Measurements from ENCODE around the gene NOL9.

NOL9 gene

DNA sequence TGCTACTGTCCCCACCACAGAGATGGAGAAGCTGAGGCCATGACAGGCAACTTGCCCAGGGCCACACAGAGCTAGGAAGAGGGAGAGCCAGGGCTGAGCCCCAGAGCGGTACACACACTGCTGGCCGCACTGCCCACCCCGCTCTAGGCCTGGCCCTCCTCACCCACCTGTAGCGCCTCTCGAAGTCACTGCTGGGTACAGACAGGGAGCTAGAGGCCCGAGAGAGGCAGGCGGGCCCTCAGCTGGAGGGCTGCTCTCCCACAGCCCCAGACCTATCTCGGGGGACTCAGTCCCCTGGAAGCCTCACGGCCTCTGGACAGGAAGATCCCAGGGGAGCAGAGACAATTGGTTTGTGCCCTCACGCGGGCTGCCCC, 45.5 kb downstream of the NOL9 start:
- no peak for TF ChIP-seq ZFX (IDR thresholded peaks at IDR 0.05)
- H3K27ac ChIP-seq = no peak overlapping the region

DNA sequence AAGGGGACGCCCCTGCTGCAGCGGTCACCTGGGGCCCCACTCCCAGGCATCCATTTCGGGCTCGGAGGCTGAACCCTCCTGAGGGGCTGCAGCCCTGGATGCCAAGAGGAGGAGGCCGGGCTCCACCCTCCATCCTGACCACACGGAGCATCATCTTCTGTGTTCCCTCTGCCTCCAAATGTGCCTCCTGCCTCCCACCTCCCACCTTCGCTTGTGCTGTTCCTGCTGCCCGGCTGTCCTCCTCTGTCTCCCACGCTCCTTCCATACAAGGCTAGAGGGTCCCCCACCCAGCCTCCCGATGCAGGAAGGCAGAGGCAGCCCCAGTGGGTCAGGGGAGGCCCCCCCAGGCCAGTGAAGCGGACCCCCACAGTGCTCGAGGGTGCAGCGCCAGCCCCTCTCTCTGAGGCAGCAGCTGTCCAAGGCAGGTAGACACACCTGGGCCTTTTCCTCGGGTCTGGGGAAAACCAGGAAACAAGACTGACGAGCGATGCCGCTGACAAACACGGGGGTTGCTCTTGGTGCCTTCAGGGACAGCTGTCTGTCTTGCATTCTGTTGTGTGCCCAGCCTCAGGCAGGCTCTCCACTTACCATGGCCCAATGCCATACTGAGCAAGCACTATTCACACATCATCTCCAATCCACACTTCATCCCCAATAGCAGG, 46.0 kb downstream of the NOL9 start:
- TF ChIP-seq, protein P1, sequence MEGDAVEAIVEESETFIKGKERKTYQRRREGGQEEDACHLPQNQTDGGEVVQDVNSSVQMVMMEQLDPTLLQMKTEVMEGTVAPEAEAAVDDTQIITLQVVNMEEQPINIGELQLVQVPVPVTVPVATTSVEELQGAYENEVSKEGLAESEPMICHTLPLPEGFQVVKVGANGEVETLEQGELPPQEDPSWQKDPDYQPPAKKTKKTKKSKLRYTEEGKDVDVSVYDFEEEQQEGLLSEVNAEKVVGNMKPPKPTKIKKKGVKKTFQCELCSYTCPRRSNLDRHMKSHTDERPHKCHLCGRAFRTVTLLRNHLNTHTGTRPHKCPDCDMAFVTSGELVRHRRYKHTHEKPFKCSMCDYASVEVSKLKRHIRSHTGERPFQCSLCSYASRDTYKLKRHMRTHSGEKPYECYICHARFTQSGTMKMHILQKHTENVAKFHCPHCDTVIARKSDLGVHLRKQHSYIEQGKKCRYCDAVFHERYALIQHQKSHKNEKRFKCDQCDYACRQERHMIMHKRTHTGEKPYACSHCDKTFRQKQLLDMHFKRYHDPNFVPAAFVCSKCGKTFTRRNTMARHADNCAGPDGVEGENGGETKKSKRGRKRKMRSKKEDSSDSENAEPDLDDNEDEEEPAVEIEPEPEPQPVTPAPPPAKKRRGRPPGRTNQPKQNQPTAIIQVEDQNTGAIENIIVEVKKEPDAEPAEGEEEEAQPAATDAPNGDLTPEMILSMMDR (conservative IDR thresholded peaks at IDR 0.05) = no peak
- no peak overlapping the region for H3K27ac ChIP-seq

DNA sequence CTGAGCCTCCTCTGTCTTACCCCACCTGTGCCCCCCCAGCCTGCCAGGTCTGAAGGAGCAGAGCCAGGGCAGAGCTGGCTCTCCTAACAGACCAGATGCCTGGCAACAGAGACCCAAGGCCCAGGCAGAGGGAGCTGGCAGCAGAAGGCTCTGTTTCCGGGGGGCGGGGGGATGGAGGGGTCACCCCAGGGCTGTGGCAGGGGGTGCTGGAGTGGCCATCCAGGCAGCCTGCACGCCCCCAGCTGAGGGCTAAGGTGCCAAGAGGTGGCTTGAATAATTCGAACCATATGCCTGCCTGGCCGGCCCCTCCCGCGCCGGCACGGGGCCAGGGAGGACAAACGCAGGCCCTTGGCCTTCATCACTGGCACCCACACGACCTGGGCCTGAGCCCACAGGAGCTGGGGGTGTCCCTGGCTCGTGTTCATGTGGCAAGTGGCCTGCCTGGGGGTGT, 46.8 kb downstream of the NOL9 start:
- no peak overlapping the region for H3K27ac ChIP-seq
- no peak for TF ChIP-seq ZFX (IDR thresholded peaks at IDR 0.05)
- TF ChIP-seq, protein P1 (conservative IDR thresholded peaks at IDR 0.05) = no peak

DNA sequence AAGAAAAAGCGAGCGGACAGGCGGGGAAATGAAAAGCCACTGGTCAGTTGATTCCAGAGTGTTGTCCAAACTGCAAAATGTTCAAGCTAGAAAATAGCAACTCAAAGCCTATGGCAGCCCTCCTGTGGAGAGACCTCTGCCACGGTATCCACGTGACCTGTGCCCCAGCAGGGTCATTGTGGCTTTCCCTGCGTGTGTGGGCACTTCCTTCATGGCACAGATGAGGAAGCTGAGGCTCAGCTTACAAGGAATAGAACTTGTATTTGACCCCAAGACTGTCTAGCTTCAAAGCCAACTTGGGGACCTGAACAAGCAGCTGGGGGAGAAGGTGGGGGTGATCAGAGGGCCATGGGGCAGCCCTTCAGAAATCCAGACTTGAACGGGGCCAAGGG, 47.3 kb downstream of the NOL9 start:
- TF ChIP-seq, protein P1 (conservative IDR thresholded peaks at IDR 0.05) = no peak
- no peak for TF ChIP-seq ZFX (IDR thresholded peaks at IDR 0.05)
- H3K27ac ChIP-seq = no peak overlapping the region

DNA sequence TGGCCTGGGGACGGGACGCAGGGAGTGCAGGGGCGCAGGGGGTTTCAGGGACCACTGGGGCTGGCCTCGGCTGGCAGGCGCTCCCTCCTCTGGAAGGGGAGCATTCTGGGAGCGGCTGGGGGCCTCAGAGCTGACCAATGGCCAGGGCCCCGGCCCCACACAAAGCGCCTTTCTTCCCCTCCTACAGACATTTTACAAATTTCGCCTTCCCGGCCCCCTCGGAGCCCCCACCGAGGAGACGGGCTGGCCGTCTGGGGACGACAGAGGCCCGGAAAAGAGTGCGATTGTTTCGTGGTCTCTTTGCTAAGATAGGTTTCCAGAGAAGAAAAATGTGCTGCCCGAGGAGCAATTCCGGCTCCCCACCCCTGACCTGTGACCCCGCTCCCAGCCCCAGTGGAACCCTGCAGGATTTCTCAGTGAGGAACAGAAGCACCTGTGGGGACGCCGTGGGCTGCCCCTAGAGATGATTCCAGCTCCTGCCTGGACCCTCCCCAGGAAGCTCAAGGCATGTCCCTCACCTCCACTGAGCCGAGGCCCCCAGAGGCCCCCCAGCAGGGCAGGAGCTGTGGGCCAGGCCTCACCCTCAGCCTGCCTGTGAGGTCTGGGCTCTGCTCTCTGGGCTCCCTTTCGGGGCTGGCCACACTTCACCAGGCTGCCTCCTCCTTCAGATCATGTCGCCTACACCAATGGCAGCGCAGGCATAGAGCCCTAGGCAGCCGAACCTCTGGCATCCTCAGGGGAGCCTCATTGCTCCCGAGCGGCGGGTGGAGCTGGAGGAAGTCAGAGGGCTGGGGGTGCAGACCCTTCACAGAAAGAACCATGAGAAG, 47.9 kb downstream of the NOL9 start:
- H3K27ac ChIP-seq = no peak overlapping the region
- TF ChIP-seq ZFX (IDR thresholded peaks at IDR 0.05) = no peak

DNA sequence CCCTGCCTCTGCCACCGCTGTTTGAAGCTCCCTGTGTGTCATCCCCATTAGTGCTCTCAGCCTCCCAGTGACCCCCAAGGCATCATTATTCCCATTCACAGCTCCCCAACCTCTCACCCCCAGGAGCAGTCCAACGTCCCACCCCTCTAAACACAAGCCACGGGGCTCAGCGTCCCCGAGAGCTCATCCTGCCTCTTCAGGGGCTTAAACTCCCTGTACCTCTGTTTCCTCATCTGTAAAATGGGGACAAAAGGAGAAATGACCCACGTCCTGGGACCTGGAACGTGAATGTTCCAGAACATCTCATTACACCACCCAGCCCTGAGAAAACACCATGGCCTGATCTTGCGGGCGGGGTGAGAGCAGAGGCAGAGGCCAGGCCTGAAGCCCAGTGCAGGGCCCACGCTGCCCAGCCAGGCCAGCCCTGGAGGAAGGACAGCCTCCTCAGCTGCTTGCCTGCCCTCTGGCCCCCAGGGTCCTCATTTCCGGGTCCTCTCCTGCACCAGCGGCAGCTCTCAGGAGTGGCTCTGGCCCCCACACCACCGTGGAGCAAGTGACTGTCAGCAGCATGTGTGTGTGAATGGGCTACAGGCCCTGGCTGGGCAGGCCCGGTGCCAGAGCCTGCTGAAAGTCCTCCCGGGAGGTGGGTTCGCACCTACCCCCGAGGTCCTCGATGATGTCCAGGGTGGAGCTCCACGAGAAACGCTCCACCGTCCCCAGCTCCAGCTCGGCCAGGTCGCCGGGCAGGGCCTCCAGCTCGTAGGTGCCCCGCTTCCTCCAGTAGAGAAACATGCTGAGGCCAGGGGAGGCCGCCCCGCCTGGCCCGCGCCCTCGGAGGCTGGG, 48.7 kb downstream of the NOL9 start:
- no peak overlapping the region for H3K27ac ChIP-seq
- TF ChIP-seq ZFX (IDR thresholded peaks at IDR 0.05) = no peak
- TF ChIP-seq, protein P1 (conservative IDR thresholded peaks at IDR 0.05) = no peak

DNA sequence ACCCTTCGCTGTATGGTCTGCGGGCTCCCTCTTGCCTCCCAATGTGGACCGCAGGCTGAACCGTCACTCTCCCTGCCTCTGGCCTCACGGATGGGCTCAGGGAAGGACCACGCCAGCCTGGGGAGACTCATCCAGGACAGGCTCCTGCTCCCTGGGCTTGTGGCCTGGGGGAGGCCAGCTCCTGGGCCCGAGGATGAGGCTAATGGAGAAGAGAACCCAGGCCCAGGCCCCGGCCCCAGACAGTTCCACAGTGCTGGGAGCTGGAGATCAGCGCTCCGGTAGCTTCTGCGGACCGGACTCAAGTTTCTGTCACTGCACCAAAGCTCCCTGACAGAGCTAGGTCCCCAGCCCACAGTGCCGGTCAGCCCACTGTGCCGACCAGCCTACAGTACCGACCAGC, 49.4 kb downstream of the NOL9 start:
- no peak for TF ChIP-seq ZFX (IDR thresholded peaks at IDR 0.05)
- TF ChIP-seq, protein P1 (conservative IDR thresholded peaks at IDR 0.05) = no peak
- H3K27ac ChIP-seq = no peak overlapping the region
